ENCODE results near the gene SPIN3. TPM values are rescaled to one million over a fixed set of nuclear protein-coding genes. Genes with fewer than 3 reads are reported as not detected.

SPIN3 gene
- total and polyA plus RNA-seq, 10 of the 15 experiments (the other 5 are each of a cell fraction or from before 2014, with no cell fraction given) = 2.1 to 12.3 (median 9.5) TPM

- TF ChIP-seq YY1 (IDR thresholded peaks at IDR 0.05; ENCODE audit: low read depth, low read length) (0 out of 2 replicates have a peak, but pooled peaks have one; percentile 23), ELK1 (IDR thresholded peaks at IDR 0.05; ENCODE audit: low read depth, low read length) (peak; percentile 70; the same call in 1 of the 2 replicates), PAX5 (IDR thresholded peaks at IDR 0.05; ENCODE audit: borderline replicate concordance, low read depth, low read length) (no peak), TCF12 (IDR thresholded peaks at IDR 0.05; ENCODE audit: low read depth, low read length) (no peak), IKZF1 (conservative IDR thresholded peaks at IDR 0.05) (peak; percentile 59), GABPA (IDR thresholded peaks at IDR 0.05; ENCODE audit: low read depth) (peak; percentile 69), HDGF (IDR thresholded peaks at IDR 0.05) (no peak), WRNIP1 (IDR thresholded peaks at IDR 0.05; ENCODE audit: borderline replicate concordance, low read depth, low read length) (no peak), E2F4 (IDR thresholded peaks at IDR 0.05; ENCODE audit: low read depth, low read length) (no peak), HSF1 (IDR thresholded peaks at IDR 0.05; ENCODE audit: low read depth, low read length) (no peak), KLF5 (IDR thresholded peaks at IDR 0.05; ENCODE audit: partially characterized antibody) (no peak), NRF1 (conservative IDR thresholded peaks at IDR 0.05; ENCODE audit: low read depth, low read length) (no peak), DPF2 (IDR thresholded peaks at IDR 0.05) (no peak), PAX8 (IDR thresholded peaks at IDR 0.05) (no peak), ZNF207 (IDR thresholded peaks at IDR 0.05; ENCODE audit: borderline replicate concordance) (no peak), JUNB (IDR thresholded peaks at IDR 0.05) (no peak), NR2F1 (conservative IDR thresholded peaks at IDR 0.05) (no peak), MAX (IDR thresholded peaks at IDR 0.05; ENCODE audit: low read depth, low read length) (peak; percentile 74; the same call in 1 of the 2 replicates), CREM (IDR thresholded peaks at IDR 0.05; ENCODE audit: low read depth) (peak; percentile 22; the same call in 1 of the 2 replicates), EP300 (IDR thresholded peaks at IDR 0.05; ENCODE audit: borderline replicate concordance in 1 of 2, control insufficient read depth in 1 of 2, low read depth in 2 of 2, low read length in 2 of 2) (no peak), ATF2 (IDR thresholded peaks at IDR 0.05; ENCODE audit: low read length) (no peak), IKZF2 (IDR thresholded peaks at IDR 0.05) (peak; percentile 40 to 43; a peak in 3 of 4 replicates)
Observed at GRCh38 chrX:56995271-56995994, at the start of gene SPIN3 (continued).

Data from GM12878 (cell line).